ENCODE results near the gene YIPF5.

The YIPF5 gene

GRCh38 chr5:144177548-144177947 is 7.1 kb upstream of the YIPF5 start:
- DNase-seq, result no peak

DNA sequence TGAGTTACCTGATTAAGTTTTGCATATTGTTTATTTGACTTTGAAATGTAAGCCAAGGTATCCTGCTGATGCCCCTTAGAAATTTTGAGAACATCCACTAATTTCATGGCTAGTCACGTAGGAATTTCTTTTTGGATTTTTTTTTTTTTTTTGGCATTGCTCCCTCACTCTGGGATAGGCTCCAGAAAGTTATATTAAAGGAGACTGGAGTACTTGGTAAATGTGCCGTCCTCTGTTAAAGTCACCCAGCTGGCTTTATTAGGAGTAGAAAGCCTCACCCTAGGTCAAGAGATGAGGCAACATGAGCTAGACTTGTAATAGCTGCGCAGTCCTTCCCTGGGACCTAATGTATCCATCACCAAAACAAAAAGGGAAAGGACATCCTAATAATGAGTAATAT is 3.3 kb upstream of the YIPF5 start:
- no peak for DNase-seq

- no peak for DNase-seq
These were observed 569 bp downstream of the YIPF5 start for GRCh38 chr5:144169904-144170275.

DNA sequence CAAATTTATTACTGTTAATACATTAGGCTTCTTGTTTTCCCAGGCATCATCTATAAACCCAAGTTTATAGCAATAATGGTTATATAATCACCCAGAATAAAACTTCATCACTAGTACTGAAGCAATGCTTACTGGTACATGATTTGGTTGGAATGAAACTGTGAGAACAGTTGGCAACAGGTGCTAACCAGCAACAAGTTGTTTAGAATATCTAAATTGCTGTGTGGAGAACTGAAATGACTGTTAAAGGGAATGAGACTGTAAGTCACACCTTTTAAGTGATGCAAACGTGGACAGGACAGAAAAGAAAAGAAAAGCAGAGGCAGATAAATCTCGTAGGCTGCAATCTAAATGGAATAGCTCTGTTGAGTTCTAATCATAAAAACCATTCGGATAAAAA is 2.5 kb downstream of the YIPF5 start:
- DNase-seq, result no peak

DNA sequence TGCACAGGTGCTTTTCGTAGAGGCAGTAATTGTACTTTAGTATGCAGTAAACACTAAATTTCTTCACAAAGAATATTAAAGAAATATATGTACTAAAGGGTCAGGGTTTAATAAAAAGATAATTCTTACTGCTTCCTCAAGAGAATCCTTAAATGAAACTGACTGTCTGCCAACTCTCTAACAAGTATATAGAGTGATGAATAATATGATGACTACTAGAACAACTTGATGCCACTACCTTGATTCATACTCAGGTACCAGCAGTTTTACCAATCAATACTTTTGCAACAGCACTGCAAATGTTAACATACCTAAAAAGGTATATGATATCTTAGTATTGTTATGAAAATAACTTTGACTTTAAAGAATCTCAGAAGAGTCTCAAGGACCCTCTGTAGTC is 3.8 kb downstream of the YIPF5 start:
- no peak for DNase-seq

- DNase-seq, result no peak
These were observed 7.8 kb downstream of the YIPF5 start for GRCh38 chr5:144162686-144163085.

DNA sequence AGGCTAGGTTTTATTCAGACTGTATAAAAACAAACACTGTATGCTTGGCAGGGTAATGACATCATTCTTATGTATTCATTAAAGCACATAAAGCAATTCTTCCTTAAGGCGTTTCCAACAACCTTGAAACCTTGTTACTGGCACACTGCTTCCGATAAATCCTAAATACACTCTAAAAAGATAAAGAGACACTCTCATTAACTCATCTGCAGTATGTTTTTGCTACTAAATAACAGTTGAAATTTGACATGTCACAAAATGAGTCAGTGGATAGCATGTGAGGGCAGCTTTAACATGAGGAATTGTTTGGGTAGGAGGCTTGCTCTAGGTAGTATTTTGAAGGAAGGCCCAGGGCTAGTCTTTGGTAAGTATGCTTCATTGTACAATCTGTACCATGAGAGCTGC is 13.7 kb downstream of the YIPF5 start:
- DNase-seq, result no peak

DNA sequence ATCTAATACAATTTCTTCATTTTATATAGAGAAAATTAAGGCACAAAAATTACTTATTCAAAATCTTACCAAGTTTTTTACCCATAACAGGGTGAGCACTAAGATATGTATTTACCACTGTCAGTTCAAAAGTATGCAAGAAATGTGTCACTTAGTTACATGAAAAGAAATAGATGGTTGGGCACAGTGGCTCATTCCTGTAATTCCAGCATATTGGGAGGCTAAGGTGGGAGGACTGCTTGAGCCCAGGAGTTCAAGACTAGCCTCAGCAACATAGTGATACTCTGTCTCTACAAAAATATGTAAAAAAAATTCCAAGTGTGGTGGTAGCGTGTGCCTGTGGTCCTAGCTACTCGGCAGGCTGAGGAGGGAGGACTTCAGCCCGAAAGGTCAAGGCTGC is 19.4 kb downstream of the YIPF5 start:
- no peak for DNase-seq

GRCh38 chr5:144144956-144145751 is 25.3 kb downstream of the YIPF5 start:
- no peak for DNase-seq

DNA sequence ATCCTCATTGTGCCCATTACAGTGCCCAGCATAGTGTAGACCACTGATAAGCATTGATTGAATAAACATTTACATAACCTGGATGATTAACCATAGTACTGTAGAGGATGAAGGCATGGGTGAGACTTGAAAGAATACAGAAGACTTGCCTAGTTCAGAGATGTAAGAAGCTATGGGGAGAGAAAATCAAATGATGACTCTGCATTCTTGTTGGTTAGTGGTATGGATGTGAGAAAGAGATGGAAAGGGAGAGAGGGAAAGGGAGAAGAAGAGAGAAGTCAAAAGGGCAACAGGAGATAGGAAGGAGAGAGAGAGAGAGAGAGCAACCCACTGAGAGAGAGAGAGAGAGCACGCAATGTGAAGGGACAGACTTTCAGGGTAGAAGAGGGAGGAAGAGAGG is 26.8 kb downstream of the YIPF5 start:
- no peak for DNase-seq

GRCh38 chr5:144142824-144143162 is 27.7 kb downstream of the YIPF5 start:
- no peak for DNase-seq

DNA sequence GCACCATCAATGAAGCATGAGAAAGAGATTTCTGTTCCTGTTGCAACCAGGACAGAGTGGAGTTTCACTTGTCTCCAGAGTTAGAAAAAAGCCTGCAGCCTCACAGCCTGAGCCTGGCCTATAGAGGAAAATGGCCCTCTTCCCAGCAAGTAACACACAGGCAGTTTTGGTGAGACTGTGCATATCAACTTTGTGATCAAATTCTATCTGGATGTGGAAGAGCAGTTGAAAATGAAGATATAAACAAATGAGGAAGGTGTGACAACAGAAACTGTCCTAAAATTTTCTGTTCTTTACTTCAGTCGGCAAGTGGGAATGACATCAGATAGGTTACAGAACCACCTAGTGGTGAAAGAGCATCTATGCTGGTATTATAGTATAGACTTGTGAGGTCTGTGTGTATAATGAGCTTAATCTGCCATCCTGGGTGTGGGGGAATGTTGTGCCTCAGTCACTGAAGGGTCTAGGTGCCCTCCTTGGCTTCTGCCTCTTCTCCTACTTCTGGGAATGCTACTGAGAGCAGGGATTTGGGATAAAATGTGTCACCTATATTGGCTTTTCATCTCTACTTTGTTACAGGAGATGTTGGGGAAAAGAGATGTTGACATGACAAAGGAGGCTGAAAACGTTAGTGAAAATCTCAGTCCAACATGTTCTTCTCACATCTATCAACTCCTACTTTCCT is 28.2 kb downstream of the YIPF5 start:
- DNase-seq, result no peak

- no peak for DNase-seq
These were observed 28.9 kb downstream of the YIPF5 start for GRCh38 chr5:144141585-144141984.

DNA sequence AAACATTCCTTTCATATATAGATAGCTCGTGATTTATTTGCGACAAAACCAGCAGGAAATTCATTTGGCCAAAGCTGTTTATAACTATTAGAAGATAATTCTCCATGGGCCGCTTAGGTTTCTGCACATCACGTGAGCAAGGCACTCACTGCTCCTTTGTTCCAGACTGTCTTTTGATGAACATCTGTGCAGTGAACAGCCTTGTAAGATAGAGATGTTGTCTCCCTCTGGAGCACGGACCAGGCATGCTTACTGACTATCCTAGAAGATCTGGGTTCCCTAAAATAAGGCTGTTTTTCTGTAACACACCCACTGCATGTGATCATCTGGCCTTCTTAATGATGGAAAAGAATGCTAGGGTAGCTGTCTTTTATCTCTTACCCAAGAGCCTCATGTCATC is 30.9 kb downstream of the YIPF5 start:
- no peak for DNase-seq

DNA sequence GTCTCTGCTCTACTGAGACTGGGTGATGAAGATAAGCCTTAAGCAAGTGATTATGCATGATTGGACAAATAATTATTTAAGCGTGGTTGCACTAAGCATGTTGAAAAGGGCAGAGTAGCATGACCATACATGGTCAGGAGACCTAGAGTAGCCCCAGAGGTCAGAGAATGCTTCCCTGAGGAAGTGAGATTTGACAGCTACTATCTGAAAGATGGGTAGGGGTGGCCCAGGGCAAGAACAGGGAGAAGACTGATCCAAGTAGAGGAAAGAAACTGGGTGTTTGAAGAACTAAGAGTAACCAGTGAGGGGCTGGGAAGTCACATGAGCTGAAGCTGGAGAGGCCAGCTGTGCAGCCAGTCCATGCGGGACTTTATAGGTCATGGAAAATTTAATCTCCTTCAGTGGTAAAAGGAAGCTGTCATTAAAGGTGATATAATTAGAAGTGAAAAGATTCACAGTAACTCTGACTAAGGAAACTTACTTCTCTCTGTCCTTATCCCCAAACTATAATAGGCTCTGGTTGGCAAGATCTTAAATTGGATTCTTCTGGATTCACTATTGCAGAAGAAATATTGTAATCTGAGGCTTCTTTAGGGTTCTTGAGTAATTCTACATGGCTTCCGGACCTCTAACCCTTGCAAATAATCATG is 35.2 kb downstream of the YIPF5 start:
- no peak for DNase-seq

- DNase-seq, result no peak
These were observed 36.1 kb downstream of the YIPF5 start for GRCh38 chr5:144134194-144134826.

GRCh38 chr5:144133050-144133633 is 37.3 kb downstream of the YIPF5 start:
- no peak for DNase-seq

- no peak for DNase-seq
These were observed 39.2 kb downstream of the YIPF5 start for GRCh38 chr5:144131261-144131660.

DNA sequence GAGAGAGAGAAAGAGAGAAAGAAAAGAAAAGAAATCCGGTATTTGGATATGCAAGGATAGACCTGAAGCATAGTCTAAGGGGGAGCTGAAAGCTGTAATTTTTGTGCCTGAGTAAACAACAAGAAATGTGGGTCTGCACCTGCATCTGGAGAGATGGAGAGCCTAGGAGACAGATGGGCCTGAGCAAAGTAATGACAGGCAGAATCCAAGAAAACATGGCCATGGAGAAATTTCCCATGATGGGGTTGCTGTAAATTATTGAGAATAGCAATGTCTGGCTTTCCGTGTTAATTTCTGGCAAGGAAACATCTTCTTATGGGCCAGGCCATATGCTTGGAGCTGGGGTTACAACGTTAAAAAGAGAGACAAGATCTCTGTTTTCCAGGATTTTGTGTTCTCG is 40.2 kb downstream of the YIPF5 start:
- no peak for DNase-seq

- DNase-seq, result no peak
These were observed 41.6 kb downstream of the YIPF5 start for GRCh38 chr5:144128844-144129243.

DNA sequence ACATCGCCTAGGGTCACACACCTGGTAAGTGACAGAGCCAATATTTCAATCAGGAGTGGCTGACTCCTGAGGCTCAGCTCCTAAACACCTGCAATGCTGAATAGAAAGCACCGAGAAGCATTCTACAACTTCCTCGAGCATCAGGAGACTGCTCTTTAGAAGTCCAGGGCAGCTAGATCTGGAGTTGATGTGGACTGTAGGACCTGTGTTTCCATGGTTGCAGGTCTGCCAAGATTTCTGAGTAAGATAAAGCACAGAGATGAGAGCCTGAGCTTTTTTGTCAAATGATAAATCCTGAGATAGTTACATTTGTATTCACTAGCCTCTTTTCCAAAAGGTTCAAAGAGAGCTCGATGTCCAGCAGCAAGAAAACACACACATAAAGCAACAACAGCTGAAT is 43.8 kb downstream of the YIPF5 start:
- no peak for DNase-seq

GRCh38 chr5:144125163-144125726 is 45.2 kb downstream of the YIPF5 start:
- no peak for DNase-seq

DNA sequence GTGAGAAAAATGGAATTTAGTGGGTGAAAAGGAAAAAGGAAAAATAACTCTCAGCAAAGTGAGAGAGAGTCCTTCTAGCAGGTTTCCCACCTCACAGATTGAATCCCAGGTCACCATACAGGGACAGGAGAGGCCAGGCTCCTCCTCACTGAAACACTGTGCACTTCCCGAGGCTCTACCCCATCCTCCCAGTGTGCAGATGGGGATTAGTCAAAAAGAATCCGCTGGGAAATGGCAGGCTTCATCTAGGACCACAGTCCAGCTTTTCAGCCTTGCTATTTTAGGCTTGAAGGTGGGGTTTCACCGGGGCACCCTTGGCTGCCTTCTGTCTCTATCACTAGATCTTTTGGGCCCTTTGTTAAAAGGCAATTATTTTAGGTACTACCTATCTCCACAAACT is 47.8 kb downstream of the YIPF5 start:
- no peak for DNase-seq
